ENCODE data around the gene KIF21A.

Gene KIF21A

GRCh38 chr12:39287817-39288216, 155.1 kb downstream of the KIF21A start:
- intact Hi-C loops (cut with micrococcal nuclease): no loop called here
- H3K9me3 Mint-ChIP-seq: no peaks in the 10 kb centered on the region
- H3K36me3 Mint-ChIP-seq (ENCODE audit: low read depth): no peaks in the 10 kb centered on the region
- H3K4me1 Mint-ChIP-seq (ENCODE audit: low read depth): peaks cover 6% of the 10 kb centered on the region
- no peak overlapping the region for H3K27ac Mint-ChIP-seq
- H3K4me3 Mint-ChIP-seq: no peak overlapping the region
- no peaks in the 10 kb centered on the region for H3K27me3 Mint-ChIP-seq

GRCh38 chr12:39287409-39287808, 155.5 kb downstream of the KIF21A start:
- H3K27ac Mint-ChIP-seq: no peak overlapping the region
- no peak overlapping the region for H3K4me3 Mint-ChIP-seq
- H3K9me3 Mint-ChIP-seq: no peaks in the 10 kb centered on the region
- no peaks in the 10 kb centered on the region for H3K36me3 Mint-ChIP-seq (ENCODE audit: low read depth)
- peaks cover 6% of the 10 kb centered on the region for H3K4me1 Mint-ChIP-seq (ENCODE audit: low read depth)
- intact Hi-C loops (cut with micrococcal nuclease): no loop called here
- H3K27me3 Mint-ChIP-seq: no peaks in the 10 kb centered on the region

GRCh38 chr12:39278426-39278825, 164.5 kb downstream of the KIF21A start:
- intact Hi-C loops (cut with micrococcal nuclease): loop anchor here (10.0 kb wide), 1 partner anchor 354 kb away; no protein-coding TSS in a partner anchor
- no peak overlapping the region for H3K27ac Mint-ChIP-seq
- no peaks in the 10 kb centered on the region for H3K9me3 Mint-ChIP-seq
- H3K4me3 Mint-ChIP-seq: no peak overlapping the region
- no peaks in the 10 kb centered on the region for H3K27me3 Mint-ChIP-seq
- H3K36me3 Mint-ChIP-seq (ENCODE audit: low read depth): no peaks in the 10 kb centered on the region
- H3K4me1 Mint-ChIP-seq (ENCODE audit: low read depth): no peaks in the 10 kb centered on the region

GRCh38 chr12:39277416-39277815, 165.5 kb downstream of the KIF21A start:
- intact Hi-C loops (cut with micrococcal nuclease): loop anchor here (10.0 kb wide), 1 partner anchor 353 kb away; no protein-coding TSS in a partner anchor

GRCh38 chr12:39275846-39276245, 167.1 kb downstream of the KIF21A start:
- no peaks in the 10 kb centered on the region for H3K9me3 Mint-ChIP-seq
- H3K27ac Mint-ChIP-seq: no peak overlapping the region
- H3K4me1 Mint-ChIP-seq (ENCODE audit: low read depth): no peaks in the 10 kb centered on the region
- H3K27me3 Mint-ChIP-seq: no peaks in the 10 kb centered on the region
- intact Hi-C loops (cut with micrococcal nuclease): loop anchor here (10.0 kb wide), 1 partner anchor 351 kb away; no protein-coding TSS in a partner anchor
- H3K4me3 Mint-ChIP-seq: no peak overlapping the region
- H3K36me3 Mint-ChIP-seq (ENCODE audit: low read depth): no peaks in the 10 kb centered on the region

More at GRCh38 chr12:39277416-39277815, 165.5 kb downstream of the KIF21A start:
- no peaks in the 10 kb centered on the region for H3K36me3 Mint-ChIP-seq (ENCODE audit: low read depth)
- H3K4me1 Mint-ChIP-seq (ENCODE audit: low read depth): no peaks in the 10 kb centered on the region
- H3K27ac Mint-ChIP-seq: no peak overlapping the region
- H3K9me3 Mint-ChIP-seq: no peaks in the 10 kb centered on the region
- H3K27me3 Mint-ChIP-seq: no peaks in the 10 kb centered on the region
- no peak overlapping the region for H3K4me3 Mint-ChIP-seq

GRCh38 chr12:39272871-39273655, 169.9 kb downstream of the KIF21A start:
- no peaks in the 10 kb centered on the region for H3K27me3 Mint-ChIP-seq
- H3K4me1 Mint-ChIP-seq (ENCODE audit: low read depth): no peaks in the 10 kb centered on the region
- H3K36me3 Mint-ChIP-seq (ENCODE audit: low read depth): no peaks in the 10 kb centered on the region
- intact Hi-C loops (cut with micrococcal nuclease): loop anchor here (5.0 to 10.0 kb wide), 3 partner anchors 348 to 1136 kb away; no protein-coding TSS in a partner anchor
- no peaks in the 10 kb centered on the region for H3K9me3 Mint-ChIP-seq
- H3K4me3 Mint-ChIP-seq: no peak overlapping the region
- no peak overlapping the region for H3K27ac Mint-ChIP-seq

GRCh38 chr12:39269492-39269891, 173.4 kb downstream of the KIF21A start:
- intact Hi-C loops (cut with micrococcal nuclease): no loop called here
- H3K27me3 Mint-ChIP-seq: no peaks in the 10 kb centered on the region
- H3K36me3 Mint-ChIP-seq (ENCODE audit: low read depth): no peaks in the 10 kb centered on the region
- no peaks in the 10 kb centered on the region for H3K9me3 Mint-ChIP-seq
- H3K4me3 Mint-ChIP-seq: no peak overlapping the region
- H3K27ac Mint-ChIP-seq: no peak overlapping the region
- H3K4me1 Mint-ChIP-seq (ENCODE audit: low read depth): no peaks in the 10 kb centered on the region

- H3K27me3 Mint-ChIP-seq: no peaks in the 10 kb centered on the region
- H3K27ac Mint-ChIP-seq: no peak overlapping the region
- peaks cover 3% of the 10 kb centered on the region for H3K9me3 Mint-ChIP-seq
- no peaks in the 10 kb centered on the region for H3K36me3 Mint-ChIP-seq (ENCODE audit: low read depth)
- H3K4me1 Mint-ChIP-seq (ENCODE audit: low read depth): no peaks in the 10 kb centered on the region
- intact Hi-C loops (cut with micrococcal nuclease): no loop called here
- no peak overlapping the region for H3K4me3 Mint-ChIP-seq
Measured at GRCh38 chr12:39267886-39268285, 175.0 kb downstream of the KIF21A start.

- Mint-ChIP-seq H3K27ac (no peak overlapping the region), H3K4me3 (no peak overlapping the region), H3K27me3 (no peaks in the 10 kb centered on the region), H3K4me1 (ENCODE audit: low read depth) (no peaks in the 10 kb centered on the region), H3K9me3 (no peaks in the 10 kb centered on the region), H3K36me3 (ENCODE audit: low read depth) (no peaks in the 10 kb centered on the region)
- intact Hi-C loops (cut with micrococcal nuclease): no loop called here
Measured at GRCh38 chr12:39252628-39253027, 190.3 kb downstream of the KIF21A start.
